ENCODE results near the gene ZIM2.

The ZIM2 gene

DNA sequence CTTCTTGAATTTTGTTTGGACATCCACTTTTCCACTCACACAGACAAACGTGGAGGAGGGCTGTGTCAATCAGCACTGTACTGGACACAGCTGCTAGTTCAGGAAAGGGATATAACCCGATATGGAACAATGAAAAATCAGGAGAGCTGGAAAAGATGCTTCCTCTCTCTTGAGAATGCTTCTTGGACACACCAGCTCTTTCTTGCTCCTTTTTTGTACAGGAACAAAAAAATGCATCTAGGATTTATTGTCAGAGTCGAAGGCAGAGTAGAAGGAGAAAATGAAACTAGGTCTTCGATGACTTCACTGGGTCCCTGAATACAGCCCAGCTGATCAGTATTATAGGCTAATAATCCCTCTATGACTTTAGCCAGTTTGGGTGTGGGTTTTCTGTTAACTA, 62.2 kb downstream of the ZIM2 start:
- DNase-seq = no peak

- no peak for DNase-seq
These were observed 70.9 kb downstream of the ZIM2 start for GRCh38 chr19:56769650-56770049.

GRCh38 chr19:56765137-56765536, 75.4 kb downstream of the ZIM2 start:
- no peak for DNase-seq

GRCh38 chr19:56764196-56764695, 76.3 kb downstream of the ZIM2 start:
- no peak for DNase-seq

DNA sequence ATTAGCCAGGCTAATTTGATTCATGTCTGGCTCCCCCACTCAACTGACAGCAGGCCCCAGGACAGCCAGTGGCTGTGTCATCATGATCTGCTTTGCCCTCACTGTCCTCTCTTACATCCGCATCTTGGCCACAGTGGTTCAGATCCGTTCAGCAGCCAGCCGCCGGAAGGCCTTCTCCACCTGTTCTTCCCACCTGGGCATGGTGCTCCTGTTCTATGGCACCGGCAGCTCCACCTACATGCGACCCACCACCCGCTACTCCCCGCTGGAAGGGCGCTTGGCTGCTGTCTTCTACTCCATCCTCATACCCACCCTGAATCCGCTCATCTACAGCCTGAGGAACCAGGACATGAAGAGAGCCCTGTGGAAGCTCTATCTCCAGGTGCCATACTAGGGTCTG, 79.7 kb downstream of the ZIM2 start:
- no peak for DNase-seq

GRCh38 chr19:56759531-56759930, 81.0 kb downstream of the ZIM2 start:
- no peak for DNase-seq

- DNase-seq = no peak
These were observed 89.4 kb downstream of the ZIM2 start for GRCh38 chr19:56751078-56751489.

- DNase-seq = no peak
These were observed 89.9 kb downstream of the ZIM2 start for GRCh38 chr19:56750658-56751057.

- DNase-seq = no peak
These were observed 92.1 kb downstream of the ZIM2 start for GRCh38 chr19:56748378-56748777.

DNA sequence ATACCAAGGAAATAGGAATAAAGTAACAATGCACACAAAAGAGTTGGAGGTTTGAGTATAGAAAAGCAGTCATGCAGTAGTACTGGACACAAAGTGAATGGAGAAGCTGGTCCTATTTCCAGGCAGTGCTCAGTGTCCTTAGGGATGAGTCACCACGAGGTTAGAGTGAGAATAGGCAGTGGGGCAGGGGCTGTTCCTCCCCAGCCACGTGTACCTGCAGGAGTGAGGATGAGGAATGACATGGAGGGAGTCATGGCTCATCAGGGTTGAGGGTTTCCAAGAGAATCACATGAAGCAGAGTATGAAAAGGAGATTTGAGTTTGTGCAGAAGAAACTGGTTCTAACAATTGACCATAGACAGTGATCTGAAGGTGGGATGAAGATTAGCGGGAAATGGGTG, 94.2 kb downstream of the ZIM2 start:
- no peak for DNase-seq

- no peak for DNase-seq
These were observed 100.0 kb downstream of the ZIM2 start for GRCh38 chr19:56740501-56740900.

DNA sequence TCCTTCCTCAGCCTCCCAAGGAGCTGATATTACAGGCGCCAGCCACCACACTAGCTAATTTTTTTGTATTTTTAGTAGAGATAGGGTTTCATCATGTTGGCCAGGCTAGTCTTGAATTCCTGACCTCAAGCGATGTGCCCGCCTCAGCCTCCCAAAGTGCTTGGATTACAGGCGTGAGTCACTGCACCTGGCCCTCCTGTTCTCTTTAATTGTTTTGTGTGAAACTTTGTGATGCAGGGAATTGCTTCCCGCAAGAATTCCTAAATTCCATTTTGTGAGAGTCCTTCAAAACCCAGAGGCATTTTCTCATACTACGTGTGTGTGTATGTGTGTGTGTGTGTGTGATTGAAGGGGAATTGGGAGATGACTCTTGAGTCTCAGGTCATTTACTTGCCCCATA, 104.0 kb downstream of the ZIM2 start:
- no peak for DNase-seq

DNA sequence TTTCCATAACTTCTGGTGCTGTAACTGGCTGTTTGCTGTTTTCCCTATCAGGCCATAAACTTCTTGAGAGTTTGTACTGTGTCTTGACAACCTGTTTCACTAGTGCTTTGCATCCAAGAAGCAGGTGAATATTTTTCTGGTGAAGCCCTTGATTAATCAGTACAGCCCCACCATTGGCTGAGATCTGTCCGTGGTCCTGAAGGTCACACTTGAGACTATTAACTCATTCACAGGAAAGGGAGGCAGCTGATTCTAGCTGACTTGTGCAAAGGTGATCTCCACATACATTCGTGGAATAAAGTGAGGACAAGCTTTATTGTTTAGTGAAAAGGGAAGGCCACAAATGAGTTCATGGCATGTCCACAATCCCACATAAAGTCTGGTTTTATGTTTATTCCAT, 107.5 kb downstream of the ZIM2 start:
- no peak for DNase-seq

DNA sequence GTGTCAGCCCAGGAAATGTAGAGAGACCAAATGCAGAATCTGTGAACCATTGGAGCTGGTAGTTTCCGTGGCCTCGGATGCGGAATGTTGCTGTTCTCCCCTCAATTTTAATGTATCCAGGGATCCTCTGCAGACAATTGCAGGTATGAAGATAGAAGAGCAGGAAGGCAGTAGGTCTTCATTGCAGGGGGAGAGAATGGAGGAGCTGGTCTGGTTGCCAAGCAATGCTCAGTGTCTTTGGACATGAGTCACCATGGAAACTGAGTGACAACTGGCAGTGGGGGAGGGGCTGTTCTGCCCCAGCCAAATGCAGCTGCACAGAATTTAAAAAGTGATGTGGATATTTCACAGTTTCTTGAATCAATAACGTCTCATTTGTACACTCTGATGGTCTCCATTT, 112.8 kb downstream of the ZIM2 start:
- DNase-seq = no peak

- DNase-seq = no peak
These were observed 114.6 kb downstream of the ZIM2 start for GRCh38 chr19:56725829-56726424.

Data from NCI-H226 (cell line).